CD4-positive, alpha-beta T cell treated with Interleukin-15 for 1 hour (primary cell): Measurements from ENCODE around the gene SSC5D.
"Not testable (repeated sequence)": the region's sequence is repeated elsewhere in the genome, so short reads cannot be mapped to it uniquely, and the experiment has no call there.

Experiments used
- DNase-seq: peaks from one replicate; pipeline ENCODE4 v3.0.0-alpha.2; 2020

SSC5D gene

DNA sequence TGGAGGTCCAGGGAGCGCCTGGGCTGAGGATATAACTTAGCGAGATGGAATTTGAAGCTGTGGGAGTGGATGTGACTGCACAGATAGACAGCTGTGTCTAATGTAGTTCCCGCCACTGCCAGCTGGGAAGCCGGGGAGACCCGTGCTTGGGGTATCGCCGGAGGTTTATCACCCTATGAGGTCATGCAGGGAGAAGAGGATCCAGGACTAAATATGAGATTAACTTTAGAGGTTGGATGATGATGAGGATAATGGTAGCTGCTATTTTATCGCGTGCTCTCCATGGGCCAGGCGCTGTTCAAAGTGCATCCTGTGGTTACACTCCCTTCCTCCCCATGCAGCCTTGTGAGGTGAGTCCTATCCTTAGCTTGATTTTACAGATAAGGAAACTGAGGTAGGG is 19.9 kb downstream of the SSC5D start:
- no peak for DNase-seq

DNA sequence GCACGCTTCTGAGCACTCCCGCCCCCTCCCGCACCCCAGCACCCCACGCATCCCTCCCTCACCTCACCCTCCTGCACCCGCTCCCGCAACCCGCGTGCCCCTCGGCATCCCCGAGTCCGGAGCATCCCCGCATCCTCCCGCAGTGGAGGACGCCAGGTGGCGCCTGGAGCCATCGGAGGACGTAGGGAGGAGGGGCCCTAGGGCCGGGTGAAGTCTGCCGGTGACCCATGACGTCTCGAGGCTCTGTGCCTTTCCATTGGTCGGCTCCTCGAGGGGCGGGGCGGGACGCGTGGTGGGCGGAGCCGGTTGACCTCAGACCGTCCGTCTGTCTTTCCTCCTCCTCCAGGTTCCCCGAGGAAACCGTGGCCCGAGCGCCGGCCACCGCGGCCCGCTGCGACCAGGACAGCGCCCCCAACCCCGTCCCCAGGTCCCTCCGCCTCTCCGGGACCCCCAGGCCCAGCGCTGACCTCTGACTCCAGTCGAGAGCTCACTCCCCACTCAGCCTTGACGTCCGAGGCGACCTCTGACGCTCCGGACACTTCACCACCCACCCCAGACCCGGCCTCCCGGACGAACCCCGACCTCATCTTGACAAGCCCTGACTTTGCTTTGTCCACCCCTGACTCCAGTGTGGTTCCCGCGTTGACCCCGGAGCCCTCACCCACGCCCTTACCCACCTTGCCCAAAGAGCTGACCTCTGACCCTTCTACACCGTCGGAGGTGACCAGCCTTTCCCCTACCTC is 28.8 kb downstream of the SSC5D start:
- peak; percentile 92 for DNase-seq

DNA sequence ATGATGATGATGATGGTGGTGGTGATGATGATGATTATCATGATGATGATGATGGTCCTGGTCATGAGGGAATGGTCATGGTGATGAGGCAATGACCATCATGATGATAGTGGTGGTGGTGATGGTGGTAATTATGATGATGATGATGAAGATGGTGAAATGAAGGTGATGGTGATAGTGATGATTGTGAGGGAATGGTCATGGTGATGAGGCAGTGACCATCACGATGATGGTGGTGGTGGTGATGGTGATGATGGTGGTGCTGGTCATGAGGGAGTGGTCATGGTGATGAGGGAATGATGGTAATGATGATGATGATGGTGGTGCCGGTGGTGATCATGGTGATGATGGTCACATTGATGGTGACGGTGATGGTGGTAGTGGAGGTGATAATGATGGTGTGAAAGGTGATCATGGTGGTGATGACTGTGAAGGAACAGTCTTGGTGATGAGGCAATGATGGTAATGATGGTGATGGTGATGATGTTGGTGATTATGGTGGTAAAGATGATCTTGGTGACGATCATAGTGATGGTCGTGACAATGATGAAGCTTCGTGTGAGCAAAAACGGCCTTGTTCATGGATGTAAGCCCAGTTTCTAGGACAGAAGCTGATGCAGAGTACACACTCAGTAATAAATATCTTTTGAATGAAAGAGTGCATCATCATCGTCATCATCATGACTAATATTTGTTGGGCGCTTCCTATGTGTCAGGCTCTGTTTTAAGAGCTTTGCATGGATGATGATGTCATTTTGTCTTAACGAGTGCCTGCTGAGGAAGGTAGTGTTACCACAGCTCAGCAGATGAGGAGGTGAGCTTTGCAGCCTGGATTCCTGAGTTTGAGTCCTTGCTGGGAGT is 31.4 kb downstream of the SSC5D start:
- no peak for DNase-seq

DNA sequence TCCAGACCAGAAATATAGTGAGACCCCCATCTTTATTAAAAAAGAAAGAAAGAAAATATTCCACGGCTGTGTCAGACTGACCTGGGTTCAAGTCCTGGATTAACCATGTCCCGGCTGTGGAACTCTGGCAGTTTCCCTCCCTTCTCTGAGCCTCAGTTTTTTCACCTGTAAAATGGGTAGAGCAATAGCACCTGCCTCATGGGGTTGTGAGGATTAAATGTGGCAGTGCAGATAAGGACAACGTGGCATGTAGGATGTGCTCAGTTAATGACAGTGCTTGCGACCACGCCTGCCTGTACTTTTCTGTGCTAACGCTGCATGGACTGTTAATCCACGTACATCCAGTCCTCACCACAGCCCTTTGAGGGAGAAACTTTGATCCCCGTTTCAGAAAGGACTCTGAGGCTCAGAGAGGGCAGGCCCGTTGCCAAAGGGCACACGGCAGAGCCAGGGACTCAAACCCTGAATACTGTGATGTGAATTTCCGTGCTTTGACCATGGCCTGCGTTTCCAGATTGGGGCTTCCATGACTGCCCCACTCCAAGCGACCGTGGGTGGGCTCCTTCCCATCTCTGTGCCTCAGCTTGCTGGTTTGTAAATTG is 32.6 kb downstream of the SSC5D start:
- DNase-seq, result no peak

DNA sequence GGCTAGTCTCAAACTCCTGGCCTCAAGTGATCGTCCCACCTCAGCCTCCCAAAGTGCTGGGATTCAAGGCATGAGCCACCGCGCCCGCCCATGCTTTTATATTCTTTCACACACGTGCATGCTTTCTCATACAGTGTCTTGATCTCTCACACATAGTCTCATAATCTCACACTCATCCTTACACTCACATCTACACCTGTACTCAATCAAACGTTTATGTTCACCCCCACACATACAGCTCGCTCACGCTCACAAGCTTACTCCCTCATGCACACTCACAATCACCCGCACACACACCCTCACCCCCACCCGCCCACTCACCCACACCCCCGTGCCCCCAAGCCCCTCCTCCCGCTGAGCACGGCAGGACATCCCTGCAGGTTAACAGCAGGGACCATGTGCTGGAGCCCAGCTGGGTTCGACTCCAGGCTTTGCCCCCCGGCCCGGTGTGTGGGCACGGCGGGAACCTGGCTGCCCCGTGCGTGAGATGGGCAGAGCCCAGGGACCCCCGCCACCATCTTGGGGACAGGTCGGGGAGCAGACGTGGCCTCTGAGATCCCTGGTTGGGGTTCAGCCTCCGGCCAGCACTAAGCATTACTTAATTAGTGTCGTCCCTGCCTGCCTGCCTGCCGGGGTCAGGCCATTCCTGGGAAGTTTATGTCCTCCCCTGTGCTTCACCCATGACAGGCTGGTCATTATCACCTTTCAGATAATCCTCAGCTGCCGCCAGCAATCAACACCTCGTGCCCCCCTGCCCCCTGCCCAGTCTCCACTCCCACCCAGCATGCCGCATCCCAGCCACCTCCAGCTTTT is 37.3 kb downstream of the SSC5D start:
- no peak for DNase-seq

DNA sequence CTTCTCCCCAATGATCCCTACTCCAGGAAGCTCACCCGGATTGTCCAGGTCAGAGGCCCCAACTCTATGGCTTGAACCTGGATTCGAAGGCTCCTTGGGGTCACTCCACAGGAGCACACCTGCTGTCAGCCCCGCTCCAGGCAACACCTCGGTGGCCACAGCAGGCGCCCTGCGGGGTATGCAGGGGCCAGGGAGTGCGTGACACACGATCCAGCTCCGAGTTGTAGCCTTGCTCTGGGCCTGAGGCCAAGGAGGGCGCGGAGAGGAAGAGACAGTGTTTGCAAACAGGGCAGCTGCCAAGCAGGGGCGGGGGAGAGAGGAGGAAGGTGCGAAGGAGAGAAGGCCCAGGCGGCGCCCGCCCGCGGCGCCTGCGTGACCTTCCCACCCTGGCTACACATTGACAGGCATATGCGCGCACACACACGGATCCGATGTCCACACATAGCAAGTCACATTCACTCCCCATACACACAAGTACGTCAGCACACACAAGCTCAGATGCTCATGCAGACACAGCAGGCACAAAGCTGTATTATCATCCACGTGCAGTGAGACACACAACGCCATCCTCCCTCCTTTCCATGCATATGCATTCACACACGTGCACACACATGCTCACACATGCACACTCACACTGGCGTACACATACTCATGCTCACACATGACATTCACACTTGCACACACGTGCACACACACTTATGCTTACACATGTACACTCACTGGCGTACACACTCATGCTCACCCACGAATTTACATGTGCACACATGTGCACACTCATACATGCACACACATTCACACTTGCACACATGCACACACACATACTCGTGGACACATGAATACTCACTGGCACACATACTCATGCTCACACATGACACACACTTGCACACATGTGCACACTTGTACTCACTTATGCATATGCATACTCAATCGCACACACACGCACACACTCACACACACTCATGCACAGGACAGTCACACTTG is 38.3 kb downstream of the SSC5D start:
- DNase-seq, result no peak

DNA sequence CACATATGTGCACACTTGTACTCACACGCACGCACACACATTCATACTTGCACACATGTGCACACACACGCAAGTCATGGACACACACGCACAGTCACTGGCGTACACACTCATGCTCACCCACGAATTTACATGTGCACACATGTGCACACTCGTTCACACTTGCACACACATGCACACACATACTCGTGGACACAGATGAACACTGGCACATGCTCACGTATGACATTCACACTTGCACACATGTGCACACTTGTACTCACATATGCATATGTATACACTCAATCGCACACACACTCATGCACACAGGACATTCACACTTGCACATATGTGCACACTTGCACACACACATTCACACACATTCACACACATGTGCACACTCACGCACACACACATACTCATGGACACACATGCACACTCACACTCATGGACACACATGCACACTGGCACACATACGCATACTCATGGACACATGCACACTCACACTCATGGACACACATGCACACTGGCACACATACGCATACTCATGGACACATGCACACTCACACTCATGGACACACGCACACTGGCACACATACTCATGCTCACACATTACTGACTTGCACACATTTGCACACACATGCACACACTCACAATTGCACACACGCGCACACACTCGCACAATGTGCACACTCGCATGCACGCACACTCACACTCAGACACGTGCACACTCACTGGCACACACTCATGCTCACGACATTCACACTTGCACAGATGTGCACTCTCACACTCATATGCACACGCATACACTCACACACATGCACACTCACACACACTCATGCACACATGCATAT is 39.2 kb downstream of the SSC5D start:
- DNase-seq, result no peak

DNA sequence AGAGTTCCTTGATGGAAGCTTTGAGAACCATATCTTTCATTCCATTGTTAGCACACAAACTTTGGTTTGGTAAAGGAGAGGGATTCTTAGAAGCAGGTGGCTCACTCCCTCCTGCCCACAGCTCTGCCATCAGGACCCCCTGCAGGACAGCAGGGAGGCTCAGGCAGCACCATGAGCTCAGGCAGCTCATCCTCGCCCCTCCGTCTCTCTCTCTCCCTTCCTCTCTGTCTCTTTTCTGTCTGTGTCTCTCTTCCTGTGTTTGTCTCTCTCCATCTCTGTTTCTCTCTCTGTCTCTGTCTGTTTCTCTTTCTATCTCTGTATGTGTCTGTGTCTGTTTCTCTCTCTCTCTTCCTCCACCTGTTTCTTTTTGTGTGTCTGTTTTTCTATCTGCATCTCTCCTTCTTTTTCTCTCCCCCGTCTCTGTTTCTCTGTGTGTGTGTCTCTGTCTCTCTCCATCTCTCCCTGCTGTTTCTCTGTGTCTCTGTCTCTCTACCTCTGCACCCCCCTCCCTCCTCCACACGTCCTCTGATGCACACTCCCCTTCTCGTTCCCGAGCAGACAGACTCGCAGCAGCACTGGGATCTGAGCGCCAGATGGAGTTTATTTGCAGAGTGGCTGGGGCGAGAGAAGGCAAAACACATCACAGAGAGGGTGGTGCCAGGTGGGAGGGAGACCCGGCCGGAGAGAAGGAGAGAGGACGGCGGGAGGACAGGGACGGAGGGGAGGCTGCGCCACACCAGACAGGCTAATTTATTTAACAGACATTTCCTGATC is 40.0 kb downstream of the SSC5D start:
- no peak for DNase-seq

DNA sequence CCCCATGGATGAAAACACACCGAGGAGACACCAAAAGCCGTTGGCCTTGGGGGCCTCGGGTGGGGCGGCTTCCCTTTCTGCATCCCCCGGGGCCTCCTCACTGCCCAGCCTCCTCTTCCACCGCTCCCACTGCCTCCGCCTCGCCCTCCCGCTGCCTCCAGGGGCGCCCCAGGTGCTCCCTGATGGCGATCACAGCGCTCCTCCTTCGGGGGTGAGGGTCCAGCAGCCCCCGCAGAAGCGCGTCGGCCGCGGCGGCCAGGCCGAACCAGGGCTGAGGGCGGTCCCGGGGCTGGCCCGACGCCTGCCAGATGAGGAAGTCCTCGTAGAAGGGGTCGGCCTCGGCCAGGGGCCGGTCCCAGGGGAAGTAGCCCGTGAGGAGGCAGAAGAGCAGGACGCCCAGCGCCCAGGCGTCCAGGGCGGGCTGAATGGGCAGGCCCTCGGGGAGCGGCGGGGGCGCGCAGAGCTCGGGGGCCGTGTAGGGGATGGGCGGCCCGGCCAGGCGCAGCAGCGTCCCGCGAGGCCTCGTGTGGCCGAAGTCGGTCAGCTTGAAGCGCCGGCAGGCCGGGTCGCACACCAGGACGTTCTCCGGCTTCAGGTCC is 41.5 kb downstream of the SSC5D start:
- no peak for DNase-seq

DNA sequence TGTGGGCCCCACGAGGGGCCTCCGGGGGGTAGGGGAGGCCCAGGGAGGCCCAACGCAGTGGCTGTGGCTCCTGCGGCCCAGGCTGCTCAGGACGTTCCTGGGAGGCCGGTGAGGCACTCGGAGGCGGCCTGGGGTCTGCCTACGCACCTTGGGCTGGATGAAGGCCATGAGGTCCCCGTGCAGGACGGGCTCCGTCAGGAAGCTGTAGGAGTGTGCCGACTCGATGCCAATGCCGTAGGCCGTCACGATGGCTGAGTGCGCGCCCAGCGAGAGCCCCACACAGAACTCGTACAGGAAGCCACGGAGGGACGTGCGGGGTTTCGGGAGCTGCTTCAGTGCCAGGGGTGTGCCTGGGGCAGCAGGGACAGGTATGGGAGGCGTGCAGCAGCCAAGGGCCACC is 42.8 kb downstream of the SSC5D start:
- no peak for DNase-seq

DNA sequence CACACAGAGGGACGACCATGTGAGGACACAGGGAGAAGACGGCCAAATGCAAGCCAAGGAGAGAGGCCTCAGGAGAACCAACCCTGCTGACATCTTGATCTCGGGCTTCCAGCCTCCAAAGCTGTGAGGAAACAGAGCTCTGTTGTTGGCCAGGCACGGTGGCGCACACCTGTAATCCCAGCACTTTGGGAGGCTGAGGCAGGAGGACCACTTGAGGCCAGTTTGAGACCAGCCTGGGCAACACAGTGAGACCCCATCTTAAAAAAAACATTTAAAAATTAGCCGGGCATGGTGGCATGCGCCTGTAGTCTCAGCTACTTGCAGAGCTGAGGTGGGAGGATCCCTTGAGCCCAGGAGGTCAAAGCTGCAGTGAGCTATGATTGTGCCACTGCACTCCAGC is 46.0 kb downstream of the SSC5D start:
- DNase-seq, result not testable (repeated sequence)

DNA sequence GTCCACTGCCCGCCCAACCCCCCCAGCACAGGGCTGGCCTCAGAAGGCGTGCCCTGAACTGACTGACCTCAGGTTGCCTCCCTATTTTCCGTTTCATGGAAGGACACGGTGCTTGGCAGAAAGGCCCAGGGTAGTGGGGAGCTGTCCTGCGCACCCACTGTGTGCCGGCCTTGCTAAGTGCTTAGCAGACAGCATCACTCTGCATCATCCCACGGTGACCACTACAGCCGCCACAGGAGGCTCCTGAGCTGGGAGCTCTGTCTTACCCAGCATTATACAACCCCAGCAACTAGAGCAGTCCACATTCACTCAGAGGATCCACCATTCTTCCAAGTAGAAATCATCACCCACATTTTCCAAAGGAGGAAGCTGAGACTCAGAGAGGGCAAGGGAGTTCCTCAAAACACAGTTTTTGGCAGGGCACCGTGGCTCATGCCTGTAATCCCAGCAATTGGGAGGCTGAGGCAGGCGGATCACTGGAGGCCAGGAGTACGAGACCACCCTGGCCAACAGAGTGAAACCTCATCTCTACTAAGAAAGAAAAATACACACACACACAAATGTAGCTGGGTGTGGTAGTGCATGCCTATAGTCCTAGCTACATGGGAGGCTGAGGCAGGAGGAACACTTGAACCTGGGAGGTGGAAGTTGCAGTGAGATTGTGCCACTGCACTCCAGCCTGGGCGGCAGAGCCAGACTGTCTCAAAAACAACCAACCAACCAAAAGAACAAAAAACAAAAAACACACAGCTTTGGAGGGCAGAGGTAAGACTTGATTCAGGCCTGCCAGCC is 47.1 kb downstream of the SSC5D start:
- no peak for DNase-seq

DNA sequence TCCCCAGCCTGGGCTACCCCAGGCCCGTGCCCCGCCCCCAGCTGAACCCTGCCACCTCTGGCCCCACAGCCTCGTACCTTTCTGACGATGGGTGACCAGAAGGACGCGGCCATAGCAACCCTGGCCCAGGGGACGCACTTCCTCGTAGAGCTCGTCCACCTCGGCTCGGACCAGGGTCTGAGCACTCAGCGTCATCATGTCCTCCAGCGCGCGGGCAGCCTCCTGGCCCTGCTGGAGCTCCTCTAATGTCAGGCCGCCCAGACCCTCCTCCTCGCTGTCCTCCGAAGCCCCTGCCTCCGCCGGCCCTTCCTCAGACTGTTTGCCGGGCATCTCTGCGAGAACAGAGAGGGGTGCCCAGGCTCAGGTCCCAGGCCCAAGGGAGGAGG is 47.7 kb downstream of the SSC5D start:
- DNase-seq, result no peak

DNA sequence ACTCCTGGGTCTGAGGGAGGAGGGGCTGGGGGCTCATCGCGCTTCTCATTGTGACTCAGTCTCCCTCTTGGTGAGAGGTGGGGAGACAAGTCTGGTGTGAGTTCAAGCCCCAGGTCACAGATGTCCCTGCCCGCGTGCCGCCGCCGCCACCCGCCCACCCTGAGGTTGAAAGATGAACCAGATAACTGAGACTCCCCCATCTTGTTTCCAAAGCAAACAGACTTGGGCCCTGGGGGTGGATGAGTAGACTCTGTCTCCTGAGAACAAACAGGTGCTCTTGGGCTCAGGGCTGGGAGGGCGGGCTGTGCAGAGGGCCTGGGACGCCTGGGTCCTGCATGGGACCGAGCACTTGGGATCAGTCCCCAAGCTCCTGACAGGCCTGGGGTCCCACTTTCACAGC is 48.1 kb downstream of the SSC5D start:
- no peak for DNase-seq

DNA sequence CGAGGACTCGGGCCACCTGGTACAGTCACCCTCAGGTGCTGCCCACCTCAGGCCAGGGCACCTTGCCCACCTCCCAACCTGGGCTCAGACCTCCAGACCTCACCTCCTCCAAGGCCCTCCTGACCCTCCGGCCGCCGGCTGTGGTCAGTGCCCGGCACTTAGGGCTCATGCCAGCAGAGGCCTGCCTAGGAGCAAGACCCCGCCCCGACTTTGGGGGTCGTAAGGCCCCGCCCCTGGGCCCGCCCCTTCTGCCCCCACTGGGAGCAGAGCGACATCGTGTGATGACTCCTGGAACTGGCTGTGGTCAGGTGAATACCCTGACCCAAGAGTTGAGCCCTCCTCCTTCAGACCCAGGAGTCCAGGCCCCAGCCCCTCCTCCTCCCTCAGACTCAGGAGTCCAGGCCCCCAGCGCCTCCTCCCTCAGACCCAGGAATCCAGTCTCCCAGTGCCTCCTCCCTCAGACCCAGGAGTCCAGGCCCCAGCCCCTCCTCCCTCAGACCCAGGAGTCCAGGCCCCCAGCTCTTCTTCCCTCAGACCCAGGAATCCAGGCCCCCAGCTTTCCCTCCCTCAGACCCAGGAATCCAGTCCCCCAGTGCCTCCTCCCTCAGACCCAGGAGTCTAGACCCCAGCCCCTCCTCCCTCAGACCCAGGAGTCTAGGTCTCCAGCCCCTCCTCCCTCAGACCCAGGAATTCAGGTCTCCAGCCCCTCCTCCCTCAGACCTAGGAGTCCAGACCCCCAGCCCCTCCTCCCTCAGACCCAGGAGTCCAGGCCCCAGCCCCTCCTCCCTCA is 48.9 kb downstream of the SSC5D start, which contains the start of gene SBK2:
SBK2 (minus strand) TSS at position 183 of the 790 bp plus-strand sequence. CDS start 839 bp downstream, outside the sequence.
- no peak for DNase-seq

DNA sequence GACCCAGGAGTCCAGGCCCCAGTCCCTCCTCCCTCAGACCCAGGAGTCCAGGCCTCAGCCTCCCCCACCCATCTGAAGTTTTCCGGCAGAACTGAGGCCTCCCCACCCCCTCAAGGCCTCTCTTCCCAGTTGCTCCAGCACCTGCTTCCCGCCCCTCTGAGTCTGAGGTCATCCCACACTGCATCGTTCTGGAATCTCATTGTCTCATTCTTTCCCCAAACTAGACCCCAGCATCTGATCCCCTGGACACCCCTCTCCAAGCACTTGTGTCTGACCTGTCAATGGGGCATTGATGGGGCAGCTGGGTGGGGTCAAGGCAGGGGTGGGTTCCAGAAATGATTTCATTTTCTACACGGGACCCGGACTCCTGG is 49.5 kb downstream of the SSC5D start:
- DNase-seq, result no peak

DNA sequence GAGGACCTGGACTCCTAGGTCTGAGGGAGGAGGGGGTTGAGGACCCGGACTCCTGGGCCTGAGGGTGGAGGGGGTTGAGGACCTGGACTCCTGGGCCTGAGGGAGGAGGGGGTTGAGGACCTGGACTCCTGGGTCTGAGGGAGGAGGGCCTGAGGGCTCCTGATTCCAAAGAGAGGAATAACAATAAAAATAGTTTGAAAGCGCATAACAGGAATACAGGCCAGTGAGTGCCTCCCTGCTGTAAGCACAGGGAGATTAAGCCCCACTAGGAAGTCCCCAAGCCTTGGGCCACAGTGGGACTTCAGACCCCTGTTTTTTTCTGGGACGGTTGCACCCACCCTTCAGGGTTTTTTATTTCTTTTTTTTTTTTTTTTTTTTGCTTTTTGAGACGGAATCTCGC is 49.9 kb downstream of the SSC5D start:
- no peak for DNase-seq
